ENCODE results near the gene OR2T27.
"Not testable (repeated sequence)": the region's sequence is repeated elsewhere in the genome, so short reads cannot be mapped to it uniquely, and the experiment has no call there.

The OR2T27 gene

GRCh38 chr1:248655354-248655753, at the start of gene OR2T27:
Gene OR2T27, minus strand, starts transcription at chr1:248655528. Its CDS starts 4,644 bp downstream, at chr1:248650884.
- in situ Hi-C loops (cut with MboI; ENCODE audit: low sequenced_read_pairs): not testable (repeated sequence)

GRCh38 chr1:248704606-248705005, 49.3 kb upstream of the OR2T27 start:
- in situ Hi-C loops (cut with MboI; ENCODE audit: low sequenced_read_pairs): no loop called here

GRCh38 chr1:248703674-248704073, 48.3 kb upstream of the OR2T27 start:
- in situ Hi-C loops (cut with MboI; ENCODE audit: low sequenced_read_pairs): no loop called here

- in situ Hi-C loops (cut with MboI; ENCODE audit: low sequenced_read_pairs): no loop called here
These were observed 47.4 kb upstream of the OR2T27 start, which contains the start of gene OR14I1 for GRCh38 chr1:248702714-248703113. Gene OR14I1, minus strand, starts transcription at chr1:248702766.

- in situ Hi-C loops (cut with MboI; ENCODE audit: low sequenced_read_pairs): no loop called here
These were observed 43.8 kb upstream of the OR2T27 start for GRCh38 chr1:248699099-248699498.

- in situ Hi-C loops (cut with MboI; ENCODE audit: low sequenced_read_pairs): no loop called here
These were observed 42.6 kb upstream of the OR2T27 start for GRCh38 chr1:248697907-248698306.

GRCh38 chr1:248696774-248697173, 41.4 kb upstream of the OR2T27 start:
- in situ Hi-C loops (cut with MboI; ENCODE audit: low sequenced_read_pairs): no loop called here

- in situ Hi-C loops (cut with MboI; ENCODE audit: low sequenced_read_pairs): no loop called here
These were observed 40.9 kb upstream of the OR2T27 start for GRCh38 chr1:248696261-248696660.

- in situ Hi-C loops (cut with MboI; ENCODE audit: low sequenced_read_pairs): no loop called here
These were observed 40.3 kb upstream of the OR2T27 start for GRCh38 chr1:248695451-248696132.

- in situ Hi-C loops (cut with MboI; ENCODE audit: low sequenced_read_pairs): no loop called here
These were observed 36.3 kb upstream of the OR2T27 start for GRCh38 chr1:248691567-248692155.

- in situ Hi-C loops (cut with MboI; ENCODE audit: low sequenced_read_pairs): no loop called here
These were observed 33.4 kb upstream of the OR2T27 start for GRCh38 chr1:248688527-248689298.

GRCh38 chr1:248686815-248687214, 31.5 kb upstream of the OR2T27 start:
- in situ Hi-C loops (cut with MboI; ENCODE audit: low sequenced_read_pairs): no loop called here

- in situ Hi-C loops (cut with MboI; ENCODE audit: low sequenced_read_pairs): no loop called here
These were observed 26.3 kb upstream of the OR2T27 start for GRCh38 chr1:248681651-248682050.

GRCh38 chr1:248670003-248670402, 14.7 kb upstream of the OR2T27 start:
- in situ Hi-C loops (cut with MboI; ENCODE audit: low sequenced_read_pairs): no loop called here

- in situ Hi-C loops (cut with MboI; ENCODE audit: low sequenced_read_pairs): not testable (repeated sequence)
These were observed 8.4 kb upstream of the OR2T27 start for GRCh38 chr1:248663453-248664328.

GRCh38 chr1:248656797-248657196, 1.5 kb upstream of the OR2T27 start:
- in situ Hi-C loops (cut with MboI; ENCODE audit: low sequenced_read_pairs): not testable (repeated sequence)

- in situ Hi-C loops (cut with MboI; ENCODE audit: low sequenced_read_pairs): not testable (repeated sequence)
These were observed 6.4 kb downstream of the OR2T27 start for GRCh38 chr1:248648770-248649536.

GRCh38 chr1:248645178-248645577, 10.2 kb downstream of the OR2T27 start, which contains the start of gene OR2T35:
Gene OR2T35, minus strand, starts transcription at chr1:248645278. Its CDS starts 6,020 bp downstream, at chr1:248639258.
- in situ Hi-C loops (cut with MboI; ENCODE audit: low sequenced_read_pairs): not testable (repeated sequence)

- in situ Hi-C loops (cut with MboI; ENCODE audit: low sequenced_read_pairs): not testable (repeated sequence)
These were observed 12.2 kb downstream of the OR2T27 start for GRCh38 chr1:248642971-248643651.
